Limb (tissue), 2 donors: ENCODE measurements around the gene ATP2A1.
"Not testable (repeated sequence)": the region's sequence is repeated elsewhere in the genome, so short reads cannot be mapped to it uniquely, and the experiment has no call there.

Experiments
- DNase-seq, 2 donors: peaks; one replicate each; pipeline ENCODE4 v3.0.0-alpha.2; 2016; ENCODE audit errors: extremely low spot score in 2 of 2

Gene ATP2A1

GRCh38 chr16:28881565-28881964 is 3.3 kb downstream of the ATP2A1 start:
- not testable (repeated sequence) for DNase-seq

- no peak for DNase-seq
These were observed 4.4 kb downstream of the ATP2A1 start for GRCh38 chr16:28882551-28883160.

GRCh38 chr16:28883221-28883996 is 5.1 kb downstream of the ATP2A1 start:
- no peak for DNase-seq

GRCh38 chr16:28884045-28884444 is 5.8 kb downstream of the ATP2A1 start:
- no peak for DNase-seq

- no peak for DNase-seq
These were observed 8.7 kb downstream of the ATP2A1 start for GRCh38 chr16:28886945-28887344.

GRCh38 chr16:28890355-28890754 is 12.1 kb downstream of the ATP2A1 start:
- not testable (repeated sequence) for DNase-seq

GRCh38 chr16:28891964-28892890 is 13.9 kb downstream of the ATP2A1 start:
- DNase-seq, result no peak

- DNase-seq, result no peak
These were observed 15.0 kb downstream of the ATP2A1 start for GRCh38 chr16:28893291-28893690.

- no peak for DNase-seq
These were observed 17.3 kb downstream of the ATP2A1 start for GRCh38 chr16:28895609-28896008.

GRCh38 chr16:28897826-28898225 is 19.5 kb downstream of the ATP2A1 start:
- DNase-seq, result no peak

- DNase-seq, result no peak
These were observed 20.0 kb downstream of the ATP2A1 start for GRCh38 chr16:28898266-28898665.

- DNase-seq, result no peak
These were observed 20.7 kb downstream of the ATP2A1 start for GRCh38 chr16:28898942-28899341.

- no peak for DNase-seq
These were observed 21.7 kb downstream of the ATP2A1 start for GRCh38 chr16:28899882-28900590.

- DNase-seq, result no peak
These were observed 22.3 kb downstream of the ATP2A1 start for GRCh38 chr16:28900601-28901000.

GRCh38 chr16:28901862-28902261 is 23.6 kb downstream of the ATP2A1 start:
- no peak for DNase-seq

GRCh38 chr16:28902909-28903308 is 24.6 kb downstream of the ATP2A1 start:
- DNase-seq, result no peak

GRCh38 chr16:28903344-28904042 is 25.2 kb downstream of the ATP2A1 start:
- no peak for DNase-seq

GRCh38 chr16:28904363-28904762 is 26.1 kb downstream of the ATP2A1 start:
- no peak for DNase-seq

GRCh38 chr16:28904828-28905227 is 26.5 kb downstream of the ATP2A1 start:
- no peak for DNase-seq

- no peak for DNase-seq
These were observed 27.0 kb downstream of the ATP2A1 start for GRCh38 chr16:28905229-28905754.
